Left colon (tissue), 2 donors: Measurements from ENCODE around the gene CABLES1. TPM values are rescaled to one million over a fixed set of nuclear protein-coding genes. Genes with fewer than 3 reads are reported as not detected.

ENCODE experiments used
- ATAC-seq: fragments of 200-7000 bp; cut with Tn5 transposase; one replicate; pipeline ENCODE4 v1.9.1; 2020; ENCODE audit warnings: mild to moderate bottlenecking, moderate library complexity
- DNase-seq, 2 donors: peaks; one replicate each; pipeline ENCODE4 v3.0.0-alpha.2; 2020
- intact Hi-C, 2 donors: fragments of 100-400 bp; cut with DNase I in 1 of 2; cut with micrococcal nuclease in 1 of 2; formaldehyde crosslinking; loops; one replicate each; pipeline versions ENCODE4 v1.11.2 to v1.14.0; 2022; cut with DNase I, micrococcal nuclease
- total RNA-seq, 2 donors: library from RNA; stranded (reverse); fragmentation: NEBNext Ultra II Directional; extraction: Animal tissue kit (Norgen Biotek cat#: 25700); gene quantifications; one replicate each; pipeline ENCODE4 v1.2.1, GENCODE V29; 2021
- donor health status: DM: no; HTN: no; CAD: no.
- donor health status: DM: yes; HTN: yes; CAD: no.

The CABLES1 gene
- total RNA-seq, 2 donors from 2014 or later: 9.4 to 11.0 TPM

GRCh38 chr18:23291456-23292205, 156.3 kb downstream of the CABLES1 start:
- intact Hi-C loops: no loop called here
- no peak for ATAC-seq
- DNase-seq: no peak

- DNase-seq: no peak
- intact Hi-C loops: no loop called here
- no peak for ATAC-seq
These were observed 165.0 kb downstream of the CABLES1 start for GRCh38 chr18:23300231-23300805.

- DNase-seq (no peak), ATAC-seq (peak; percentile 25)
- intact Hi-C loops: no loop called here
These were observed 166.7 kb downstream of the CABLES1 start for GRCh38 chr18:23301972-23302371.

- intact Hi-C loops: no loop called here
- no peak for ATAC-seq
These were observed 167.2 kb downstream of the CABLES1 start for GRCh38 chr18:23302511-23302850.

GRCh38 chr18:23302851-23303527, 167.7 kb downstream of the CABLES1 start:
- intact Hi-C loops: no loop called here
- DNase-seq (no peak), ATAC-seq (peak; percentile 81)

More at GRCh38 chr18:23302511-23302850, 167.2 kb downstream of the CABLES1 start:
- DNase-seq: no peak

- no peak for DNase-seq
- ATAC-seq: peak; percentile 22
- intact Hi-C loops: no loop called here
These were observed 171.5 kb downstream of the CABLES1 start for GRCh38 chr18:23306822-23307221.

GRCh38 chr18:23307567-23308295, 172.4 kb downstream of the CABLES1 start:
- DNase-seq (no peak), ATAC-seq (no peak)
- intact Hi-C loops: no loop called here

Other genes starting within 250 kb of the CABLES1 start
- gene RBBP8, start 202.2 kb upstream of the CABLES1 start, total RNA-seq: 10 to 100 TPM; 22.0 to 22.7 TPM